ENCODE results near the gene GPX2. TPM values are rescaled to one million over a fixed set of nuclear protein-coding genes. Genes with fewer than 3 reads are reported as not detected.
A peak's percentile ranks its signal among the peaks of the same experiment; 100 is the strongest.

Gene GPX2
- total RNA-seq (2021; ENCODE audit: unreplicated experiment): 0.15 TPM
- polyA plus RNA-seq (2012; ENCODE audit: insufficient read length): not detected
- Bru-seq, nascent RNA: percentile 29 among the genes with signal in this experiment
- percentile 31 among the genes with signal in this experiment for BruChase-seq, experiment 1, labeled RNA remaining after a 2-hour chase
- percentile 14 among the genes with signal in this experiment for BruChase-seq, experiment 2, labeled RNA remaining after a 6-hour chase
- long read RNA-seq: 0 reads

- Histone ChIP-seq H3K36me3 (ENCODE audit: control insufficient read depth, insufficient read depth, low read length) (no peaks in the 10 kb centered on the region), H3K9me3 (ENCODE audit: control insufficient read depth, insufficient read depth, low read depth, low read length) (no peaks in the 10 kb centered on the region), H3K4me3 (ENCODE audit: low read depth in 2 of 2, low read length in 2 of 2) (no peak within 1 kb of the TSS), H3K27ac (ENCODE audit: low read length) (no peak within 1 kb of the TSS), H3K27me3 (ENCODE audit: control insufficient read depth, insufficient read depth, low read length) (no peaks in the 10 kb centered on the region), H3K4me1 (ENCODE audit: control insufficient read depth, insufficient read depth, low read length) (no peaks in the 10 kb centered on the region)
- ChIA-PET POLR2A (no interaction called here), CTCF (no interaction called here)
- TF ChIP-seq SIN3A (IDR thresholded peaks at IDR 0.05; ENCODE audit: borderline replicate concordance, insufficient read depth, low read depth, low read length) (no peak), CTCF (IDR thresholded peaks at IDR 0.05) (no peak), REST (IDR thresholded peaks at IDR 0.05; ENCODE audit: insufficient read depth in 1 of 2, low read depth in 2 of 2, low read length in 1 of 2) (no peak), POLR2AphosphoS5 (IDR thresholded peaks at IDR 0.05; ENCODE audit: low read depth, low read length) (no peak), TCF7L2 (IDR thresholded peaks at IDR 0.05; ENCODE audit: low read depth, low read length) (no peak)
- BruUV-seq (replicated peaks): no TSS peak
- no peak for ATAC-seq
- DNase-seq (ENCODE audit: low read depth, low spot score): no peak
- intact Hi-C loops (cut with micrococcal nuclease; ENCODE audit: unreplicated experiment): no loop called here
- in situ Hi-C loops (cut with HindIII; ENCODE audit: low pct_unique_long_range_greater_than_20kb, low sequenced_read_pairs): no loop called here
Measured at GRCh38 chr14:64942531-64943111, at the start of gene GPX2. TSS of gene GPX2 (minus strand) at chr14:64942745. CDS start at chr14:64942726, 19 bp downstream.

GRCh38 chr14:64990939-64991338 is 48.4 kb upstream of the GPX2 start:
- in situ Hi-C loops (cut with HindIII; ENCODE audit: low pct_unique_long_range_greater_than_20kb, low sequenced_read_pairs): no loop called here
- no peak for TF ChIP-seq POLR2AphosphoS5 (IDR thresholded peaks at IDR 0.05; ENCODE audit: low read depth, low read length)
- no peak for TF ChIP-seq SIN3A (IDR thresholded peaks at IDR 0.05; ENCODE audit: borderline replicate concordance, insufficient read depth, low read depth, low read length)
- TF ChIP-seq REST (IDR thresholded peaks at IDR 0.05; ENCODE audit: insufficient read depth in 1 of 2, low read depth in 2 of 2, low read length in 1 of 2): no peak
- TF ChIP-seq CTCF (IDR thresholded peaks at IDR 0.05): no peak
- no peak for TF ChIP-seq TCF7L2 (IDR thresholded peaks at IDR 0.05; ENCODE audit: low read depth, low read length)
- intact Hi-C loops (cut with micrococcal nuclease; ENCODE audit: unreplicated experiment): no loop called here
- POLR2A ChIA-PET: no interaction called here
- Histone ChIP-seq H3K27ac (ENCODE audit: low read length) (no peak overlapping the region), H3K4me1 (ENCODE audit: control insufficient read depth, insufficient read depth, low read length) (peaks cover 7% of the 10 kb centered on the region), H3K27me3 (ENCODE audit: control insufficient read depth, insufficient read depth, low read length) (no peaks in the 10 kb centered on the region), H3K9me3 (ENCODE audit: control insufficient read depth, insufficient read depth, low read depth, low read length) (no peaks in the 10 kb centered on the region), H3K36me3 (ENCODE audit: control insufficient read depth, insufficient read depth, low read length) (peaks cover 4% of the 10 kb centered on the region; the same call in 1 of the 2 replicates), H3K4me3 (ENCODE audit: low read depth in 2 of 2, low read length in 2 of 2) (no peak overlapping the region)
- ATAC-seq (no peak), DNase-seq (ENCODE audit: low read depth, low spot score) (no peak)
- CTCF ChIA-PET: no interaction called here
- no TSS peak for BruUV-seq (replicated peaks)

Measured in Panc1 (cell line).